GM23248 (cell line): ENCODE data around the gene TMX2.

ENCODE experiments used
- EZH2 ChIP-seq: fragments of 200-600 bp; sonication (generic); IDR thresholded peaks from 2 replicates; pipeline ENCODE4 v1.6.1; 2018; ENCODE audit warnings: antibody characterized with exemption, mild to moderate bottlenecking; ENCODE audit not compliant: insufficient read depth, poor library complexity, severe bottlenecking
- EZH2phosphoT487 ChIP-seq: fragments of 200-600 bp; sonication (generic); IDR thresholded peaks from 2 replicates; pipeline ENCODE4 v1.6.1; 2018; ENCODE audit warnings: antibody characterized with exemption, moderate library complexity, mild to moderate bottlenecking, low read depth; ENCODE audit not compliant: insufficient read depth

- TF ChIP-seq EZH2, result no peak
- no peak for TF ChIP-seq EZH2phosphoT487
These were observed 9.1 kb upstream of the TMX2 start for GRCh38 chr11:57703341-57703740.
